Left lung (tissue), 10 donors: ENCODE measurements around the gene TRIM39. TPM values are rescaled to one million over a fixed set of nuclear protein-coding genes. Genes with fewer than 3 reads are reported as not detected.

ENCODE experiments used
- ATAC-seq: fragments of 200-7000 bp; cut with Tn5 transposase; one replicate; pipeline ENCODE4 v1.9.1; 2020; ENCODE audit warnings: moderate library complexity
- DNase-seq, 4 donors: peaks; one replicate each; pipeline ENCODE4 v3.0.0-alpha.2; 2013 to 2020
- H3K27ac ChIP-seq, 2 donors: fragments of 200-600 bp; sonication (generic) in 1 of 2; one replicate each; pipeline versions ENCODE4 v1.5.0 to v1.8.0; 2020 to 2021
- H3K27me3 ChIP-seq, 2 donors: fragments of 200-600 bp; sonication (generic) in 1 of 2; one replicate each; pipeline versions ENCODE4 v1.5.0 to v1.8.0; 2020 to 2021
- H3K36me3 ChIP-seq, 2 donors: fragments of 200-600 bp; sonication (generic) in 1 of 2; one replicate each; pipeline versions ENCODE4 v1.5.0 to v1.8.0; 2020 to 2021
- H3K4me1 ChIP-seq, 2 donors: fragments of 200-600 bp; one replicate each; pipeline ENCODE4 v1.8.0; 2021
- H3K4me3 ChIP-seq, 2 donors: fragments of 200-600 bp; sonication (generic) in 1 of 2; one replicate each; pipeline versions ENCODE4 v1.5.0 to v1.8.0; 2020 to 2021; ENCODE audit warnings: mild to moderate bottlenecking in 1 of 2
- H3K9me3 ChIP-seq, 2 donors: fragments of 200-600 bp; sonication (generic) in 1 of 2; one replicate each; pipeline versions ENCODE4 v1.5.0 to v1.8.0; 2020 to 2021
- CTCF ChIP-seq, 2 donors: fragments of 200-600 bp; sonication (generic) in 1 of 2; IDR thresholded peaks; one replicate each; pipeline versions ENCODE4 v1.5.0 to v1.8.0; 2021; ENCODE audit warnings: antibody characterized with exemption in 2 of 2
- intact Hi-C, 2 donors: fragments of 100-400 bp; cut with DNase I; formaldehyde crosslinking; loops; one replicate each; pipeline versions ENCODE4 v1.11.2 to v1.14.2; 2022
- polyA plus RNA-seq, 6 donors: library from polyadenylated mRNA; unstranded; fragments of 120-200 nt; gene quantifications; one replicate each; pipeline ENCODE4 v1.2.1, GENCODE V29; 2013; ENCODE audit not compliant: insufficient read length in 6 of 6
- total RNA-seq, 2 donors: library from RNA; stranded (reverse); fragmentation: NEBNext Ultra II Directional; extraction: Animal tissue kit (Norgen Biotek cat#: 25700); gene quantifications; one replicate each; pipeline ENCODE4 v1.2.1, GENCODE V29; 2021
- donor health status: DM: no; HTN: yes; CAD: no.
- donor health status: DM: no; HTN: no; CAD: no.

Gene TRIM39
- total and polyA plus RNA-seq, 8 donors: 10.2 to 13.7 (median 12.0) TPM

- no peak overlapping the region for H3K4me3 ChIP-seq
- no peaks in the 10 kb centered on the region for H3K36me3 ChIP-seq
- ATAC-seq: no peak
Observed at GRCh38 chr6:30380464-30380863, 53.7 kb downstream of the TRIM39 start.

GRCh38 chr6:30386166-30386565, 59.4 kb downstream of the TRIM39 start:
- DNase-seq (no peak), ATAC-seq (no peak)
- Histone ChIP-seq H3K4me3 (no peak overlapping the region), H3K9me3 (no peaks in the 10 kb centered on the region), H3K27me3 (peaks cover 16 to 95% of the 10 kb centered on the region in 2 donors), H3K36me3 (no peaks in the 10 kb centered on the region), H3K27ac (no peak overlapping the region), H3K4me1 (no peaks in the 10 kb centered on the region)
- no peak for TF ChIP-seq CTCF (IDR thresholded peaks at IDR 0.05)
- intact Hi-C loops: no loop called here

More at GRCh38 chr6:30380464-30380863, 53.7 kb downstream of the TRIM39 start:
- no peak for TF ChIP-seq CTCF (IDR thresholded peaks at IDR 0.05)
- intact Hi-C loops: no loop called here
- DNase-seq: no peak
- H3K9me3 ChIP-seq: no peaks in the 10 kb centered on the region
- no peak overlapping the region for H3K27ac ChIP-seq
- H3K27me3 ChIP-seq: peaks cover 10 to 73% of the 10 kb centered on the region in 2 donors
- H3K4me1 ChIP-seq: no peaks in the 10 kb centered on the region

- Histone ChIP-seq H3K9me3 (no peaks in the 10 kb centered on the region), H3K27ac (no peak overlapping the region), H3K27me3 (peaks cover 15 to 95% of the 10 kb centered on the region in 2 donors), H3K4me3 (no peak overlapping the region), H3K36me3 (no peaks in the 10 kb centered on the region), H3K4me1 (no peaks in the 10 kb centered on the region)
- no peak for DNase-seq
- intact Hi-C loops: loop anchor here in 1 of 2 donors (10.0 kb wide), 1 partner anchor 166 kb away; no protein-coding TSS in a partner anchor
- no peak for ATAC-seq
- TF ChIP-seq CTCF (IDR thresholded peaks at IDR 0.05): no peak
Observed at GRCh38 chr6:30391240-30391639, 64.5 kb downstream of the TRIM39 start.

Other genes starting within 250 kb of the TRIM39 start
- under 1 TPM; 0.39 to 0.99 TPM for gene TRIM31, start 213.8 kb upstream of the TRIM39 start, total RNA-seq
- under 1 TPM in 2 of 6 donors, not detected in 4; 0.31 to 0.58 TPM for gene TRIM31, start 213.8 kb upstream of the TRIM39 start, polyA plus RNA-seq
- not detected for gene TRIM40, start 190.8 kb upstream of the TRIM39 start, total RNA-seq
- gene TRIM40, start 190.8 kb upstream of the TRIM39 start, polyA plus RNA-seq: under 1 TPM in 4 of 6 donors, not detected in 2; 0.09 to 0.16 (median 0.14) TPM
- gene TRIM10, start 165.7 kb upstream of the TRIM39 start, total RNA-seq: not detected
- under 1 TPM; 0.24 to 0.99 (median 0.55) TPM for gene TRIM10, start 165.7 kb upstream of the TRIM39 start, polyA plus RNA-seq
- not detected for gene TRIM15, start 163.4 kb upstream of the TRIM39 start, total RNA-seq
- not detected for gene TRIM15, start 163.4 kb upstream of the TRIM39 start, polyA plus RNA-seq
- gene TRIM26, start 113.5 kb upstream of the TRIM39 start, total RNA-seq: 10 to 100 TPM; 40.0 to 51.3 TPM
- gene TRIM26, start 113.5 kb upstream of the TRIM39 start, polyA plus RNA-seq: 10 to 100 TPM; 29.4 to 35.1 (median 30.4) TPM
- 10 to 100 TPM; 29.7 to 37.0 TPM for gene RPP21, start 18.2 kb downstream of the TRIM39 start, total RNA-seq
- gene RPP21, start 18.2 kb downstream of the TRIM39 start, polyA plus RNA-seq: 10 to 100 TPM; 28.6 to 37.5 (median 32.5) TPM
- gene HLA-E, start 162.6 kb downstream of the TRIM39 start, total RNA-seq: 100 to 1,000 TPM; 440 to 636 TPM
- gene HLA-E, start 162.6 kb downstream of the TRIM39 start, polyA plus RNA-seq: 100 to 1,000 TPM; 184 to 210 (median 196) TPM
- gene GNL1, start 229.6 kb downstream of the TRIM39 start, total RNA-seq: 10 to 100 TPM; 52.5 to 61.0 TPM
- gene GNL1, start 229.6 kb downstream of the TRIM39 start, polyA plus RNA-seq: 100 to 1,000 TPM in 4 of 6 donors, 10 to 100 TPM in 2; 96.5 to 108 (median 106) TPM
- 10 to 100 TPM in 1 of 2 donors, 1 to 10 TPM in 1; 5.7 to 10.1 TPM for gene PRR3, start 230.4 kb downstream of the TRIM39 start, total RNA-seq
- 10 to 100 TPM; 34.5 to 44.1 (median 37.9) TPM for gene PRR3, start 230.4 kb downstream of the TRIM39 start, polyA plus RNA-seq
- gene ABCF1, start 244.5 kb downstream of the TRIM39 start, total RNA-seq: 10 to 100 TPM; 37.9 to 47.6 TPM
- 10 to 100 TPM; 60.2 to 75.1 (median 62.1) TPM for gene ABCF1, start 244.5 kb downstream of the TRIM39 start, polyA plus RNA-seq